Measurements from ENCODE around the gene ATXN1.
"Not testable (repeated sequence)": the region's sequence is repeated elsewhere in the genome, so short reads cannot be mapped to it uniquely, and the experiment has no call there.

Gene ATXN1

GRCh38 chr6:16621002-16621401, 140.3 kb downstream of the ATXN1 start:
- Histone ChIP-seq H3K9ac (ENCODE audit: low read length) (no peak overlapping the region), H3K36me3 (ENCODE audit: low read length) (no peaks in the 10 kb centered on the region), H3K27ac (ENCODE audit: low read depth, low read length) (no peak overlapping the region), H4K20me1 (ENCODE audit: low read depth, low read length) (no peaks in the 10 kb centered on the region; the same call in 1 of the 2 replicates), H3K4me2 (ENCODE audit: low read depth, low read length, poor library complexity, severe bottlenecking) (no peak overlapping the region), H3K9me2 (replicated peaks; ENCODE audit: insufficient read depth, low read length) (no peaks in the 10 kb centered on the region), H3K27me3 (ENCODE audit: low read length) (no peaks in the 10 kb centered on the region), H3K79me2 (ENCODE audit: insufficient read depth, low read length) (no peaks in the 10 kb centered on the region), H3K4me3 (ENCODE audit: insufficient read depth, low read length, poor library complexity, severe bottlenecking) (no peak overlapping the region), H3K9me3 (ENCODE audit: insufficient read depth, low read length) (no peaks in the 10 kb centered on the region), H2AFZ (ENCODE audit: low read depth, low read length, severe bottlenecking) (no peak overlapping the region), H3F3A (ENCODE audit: insufficient read depth) (no peaks in the 10 kb centered on the region)
- TF ChIP-seq CTCF (IDR thresholded peaks at IDR 0.05; ENCODE audit: insufficient read depth, low read length, poor library complexity, severe bottlenecking), result no peak
- TF ChIP-seq EZH2phosphoT487 (conservative IDR thresholded peaks at IDR 0.05; ENCODE audit: low read length), result no peak

GRCh38 chr6:16619777-16620176, 141.5 kb downstream of the ATXN1 start:
- TF ChIP-seq EZH2phosphoT487 (conservative IDR thresholded peaks at IDR 0.05; ENCODE audit: low read length) (no peak), CTCF (IDR thresholded peaks at IDR 0.05; ENCODE audit: insufficient read depth, low read length, poor library complexity, severe bottlenecking) (no peak)

GRCh38 chr6:16618962-16619361, 142.3 kb downstream of the ATXN1 start:
- TF ChIP-seq CTCF (IDR thresholded peaks at IDR 0.05; ENCODE audit: insufficient read depth, low read length, poor library complexity, severe bottlenecking) (no peak), EZH2phosphoT487 (conservative IDR thresholded peaks at IDR 0.05; ENCODE audit: low read length) (no peak)
- no peaks in the 10 kb centered on the region for H3K9me3 ChIP-seq (ENCODE audit: insufficient read depth, low read length)
- H3K9ac ChIP-seq (ENCODE audit: low read length), result no peak overlapping the region
- H3K36me3 ChIP-seq (ENCODE audit: low read length), result no peaks in the 10 kb centered on the region
- H3K27ac ChIP-seq (ENCODE audit: low read depth, low read length), result no peak overlapping the region
- H3K27me3 ChIP-seq (ENCODE audit: low read length), result no peaks in the 10 kb centered on the region
- no peaks in the 10 kb centered on the region for H3F3A ChIP-seq (ENCODE audit: insufficient read depth)
- no peaks in the 10 kb centered on the region; the same call in 1 of the 2 replicates for H4K20me1 ChIP-seq (ENCODE audit: low read depth, low read length)
- no peak overlapping the region for H2AFZ ChIP-seq (ENCODE audit: low read depth, low read length, severe bottlenecking)
- no peak overlapping the region for H3K4me3 ChIP-seq (ENCODE audit: insufficient read depth, low read length, poor library complexity, severe bottlenecking)
- H3K79me2 ChIP-seq (ENCODE audit: insufficient read depth, low read length), result no peaks in the 10 kb centered on the region
- H3K4me2 ChIP-seq (ENCODE audit: low read depth, low read length, poor library complexity, severe bottlenecking), result no peak overlapping the region
- H3K9me2 ChIP-seq (replicated peaks; ENCODE audit: insufficient read depth, low read length), result no peaks in the 10 kb centered on the region

More at GRCh38 chr6:16619777-16620176, 141.5 kb downstream of the ATXN1 start:
- no peak overlapping the region for H3K9ac ChIP-seq (ENCODE audit: low read length)
- H2AFZ ChIP-seq (ENCODE audit: low read depth, low read length, severe bottlenecking), result no peak overlapping the region
- no peaks in the 10 kb centered on the region for H3K9me2 ChIP-seq (replicated peaks; ENCODE audit: insufficient read depth, low read length)
- no peak overlapping the region for H3K4me3 ChIP-seq (ENCODE audit: insufficient read depth, low read length, poor library complexity, severe bottlenecking)
- H3K9me3 ChIP-seq (ENCODE audit: insufficient read depth, low read length), result no peaks in the 10 kb centered on the region
- H4K20me1 ChIP-seq (ENCODE audit: low read depth, low read length), result no peaks in the 10 kb centered on the region; the same call in 1 of the 2 replicates
- no peaks in the 10 kb centered on the region for H3K79me2 ChIP-seq (ENCODE audit: insufficient read depth, low read length)
- no peak overlapping the region for H3K27ac ChIP-seq (ENCODE audit: low read depth, low read length)
- no peaks in the 10 kb centered on the region for H3K27me3 ChIP-seq (ENCODE audit: low read length)
- no peak overlapping the region for H3K4me2 ChIP-seq (ENCODE audit: low read depth, low read length, poor library complexity, severe bottlenecking)
- H3F3A ChIP-seq (ENCODE audit: insufficient read depth), result no peaks in the 10 kb centered on the region
- H3K36me3 ChIP-seq (ENCODE audit: low read length), result no peaks in the 10 kb centered on the region

- not testable (repeated sequence) for H3K36me3 ChIP-seq (ENCODE audit: low read length); H3K4me3 ChIP-seq (ENCODE audit: insufficient read depth, low read length, poor library complexity, severe bottlenecking); H3K27ac ChIP-seq (ENCODE audit: low read depth, low read length); H3K9me3 ChIP-seq (ENCODE audit: insufficient read depth, low read length); H4K20me1 ChIP-seq (ENCODE audit: low read depth, low read length); H3K9ac ChIP-seq (ENCODE audit: low read length); H3K9me2 ChIP-seq (replicated peaks; ENCODE audit: insufficient read depth, low read length); H3K4me2 ChIP-seq (ENCODE audit: low read depth, low read length, poor library complexity, severe bottlenecking); H3F3A ChIP-seq (ENCODE audit: insufficient read depth); H2AFZ ChIP-seq (ENCODE audit: low read depth, low read length, severe bottlenecking); H3K79me2 ChIP-seq (ENCODE audit: insufficient read depth, low read length); H3K27me3 ChIP-seq (ENCODE audit: low read length)
These were observed 146.0 kb downstream of the ATXN1 start for GRCh38 chr6:16615215-16615614.

- H3F3A ChIP-seq (ENCODE audit: insufficient read depth); H4K20me1 ChIP-seq (ENCODE audit: low read depth, low read length); H3K36me3 ChIP-seq (ENCODE audit: low read length); H3K79me2 ChIP-seq (ENCODE audit: insufficient read depth, low read length); H3K4me3 ChIP-seq (ENCODE audit: insufficient read depth, low read length, poor library complexity, severe bottlenecking); H3K27me3 ChIP-seq (ENCODE audit: low read length); H3K9ac ChIP-seq (ENCODE audit: low read length); H3K27ac ChIP-seq (ENCODE audit: low read depth, low read length); H2AFZ ChIP-seq (ENCODE audit: low read depth, low read length, severe bottlenecking); H3K9me2 ChIP-seq (replicated peaks; ENCODE audit: insufficient read depth, low read length); H3K4me2 ChIP-seq (ENCODE audit: low read depth, low read length, poor library complexity, severe bottlenecking); H3K9me3 ChIP-seq (ENCODE audit: insufficient read depth, low read length): not testable (repeated sequence)
These were observed 147.1 kb downstream of the ATXN1 start for GRCh38 chr6:16614143-16614542.

GRCh38 chr6:16613504-16613903, 147.8 kb downstream of the ATXN1 start:
- not testable (repeated sequence) for H2AFZ ChIP-seq (ENCODE audit: low read depth, low read length, severe bottlenecking); H3K9ac ChIP-seq (ENCODE audit: low read length); H3F3A ChIP-seq (ENCODE audit: insufficient read depth); H3K27ac ChIP-seq (ENCODE audit: low read depth, low read length); H3K79me2 ChIP-seq (ENCODE audit: insufficient read depth, low read length); H3K36me3 ChIP-seq (ENCODE audit: low read length); H3K9me3 ChIP-seq (ENCODE audit: insufficient read depth, low read length); H4K20me1 ChIP-seq (ENCODE audit: low read depth, low read length); H3K4me3 ChIP-seq (ENCODE audit: insufficient read depth, low read length, poor library complexity, severe bottlenecking); H3K27me3 ChIP-seq (ENCODE audit: low read length); H3K9me2 ChIP-seq (replicated peaks; ENCODE audit: insufficient read depth, low read length); H3K4me2 ChIP-seq (ENCODE audit: low read depth, low read length, poor library complexity, severe bottlenecking)
